GM21723 (cell line): ENCODE data around the gene PGM2L1.

Source experiments
- ATAC-seq: cut with Tn5 transposase; IDR thresholded peaks from one replicate; pipeline ENCODE4 v1.9.1; 2021; ENCODE audit warnings: mild to moderate bottlenecking, moderate library complexity; ENCODE audit not compliant: unreplicated experiment

Gene PGM2L1

GRCh38 chr11:74307434-74307833 is 90.8 kb downstream of the PGM2L1 start:
- no peak for ATAC-seq

- no peak for ATAC-seq
These were observed 91.6 kb downstream of the PGM2L1 start for GRCh38 chr11:74306435-74307175.

- ATAC-seq: no peak
These were observed 99.2 kb downstream of the PGM2L1 start for GRCh38 chr11:74299015-74299414.

GRCh38 chr11:74297484-74297883 is 100.7 kb downstream of the PGM2L1 start:
- no peak for ATAC-seq

DNA sequence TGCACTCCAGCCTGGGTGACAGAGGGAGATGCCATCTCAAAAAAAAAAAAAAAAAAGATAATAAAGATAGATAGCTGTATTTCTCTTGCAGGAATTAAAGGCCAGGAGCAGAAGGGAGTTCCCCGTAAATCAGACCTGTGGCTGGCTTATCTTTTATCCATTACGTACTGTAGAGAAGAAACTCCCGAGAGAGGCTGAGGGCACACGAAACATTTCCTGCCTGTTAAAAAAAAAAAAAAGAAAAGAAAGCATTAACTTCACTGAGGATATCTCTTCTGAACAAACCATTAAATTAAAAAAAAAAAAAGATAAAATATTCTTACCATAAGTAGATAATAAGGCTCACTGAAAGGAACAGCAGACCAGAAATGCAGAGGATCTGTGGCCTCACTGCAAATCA is 109.3 kb downstream of the PGM2L1 start:
- ATAC-seq: no peak

DNA sequence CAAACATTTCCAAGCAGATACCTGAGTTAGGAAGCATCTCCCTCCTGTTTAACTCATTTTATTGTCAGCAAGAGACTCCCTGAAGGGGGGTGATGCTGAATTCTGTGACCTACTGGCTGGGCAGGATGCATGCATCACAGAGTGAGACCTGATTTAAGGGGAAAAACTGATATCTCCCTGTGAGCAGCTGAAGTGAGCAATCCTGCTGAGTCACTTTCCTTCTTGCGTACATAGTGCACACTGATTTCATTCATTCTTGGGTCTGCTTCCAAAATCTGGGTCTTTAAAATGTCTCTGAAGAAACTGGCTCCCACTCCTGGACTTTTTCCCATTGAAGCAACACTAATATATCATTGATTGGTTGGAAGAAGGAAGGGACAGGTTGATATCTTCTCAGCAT is 110.1 kb downstream of the PGM2L1 start:
- no peak for ATAC-seq

DNA sequence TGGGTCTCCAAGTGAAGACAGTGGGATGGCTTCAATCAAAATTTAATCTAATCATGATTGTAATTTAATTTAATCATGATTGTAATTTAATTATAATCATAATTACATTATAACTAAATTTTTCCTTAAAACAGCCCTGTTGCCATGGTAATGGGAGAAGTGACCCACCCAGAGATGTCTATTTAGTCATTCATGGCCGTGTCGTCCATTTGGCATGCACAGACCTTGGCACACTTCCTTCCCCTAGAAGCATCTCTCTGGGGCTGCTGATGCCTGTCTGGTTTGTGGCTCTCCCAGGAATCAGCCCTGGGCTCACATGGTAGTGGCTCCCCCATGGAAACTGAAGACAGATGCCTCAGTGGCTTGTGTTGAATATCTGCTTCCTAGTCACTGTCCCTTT is 113.8 kb downstream of the PGM2L1 start:
- no peak for ATAC-seq

- no peak for ATAC-seq
These were observed 114.6 kb downstream of the PGM2L1 start for GRCh38 chr11:74283580-74284180.

DNA sequence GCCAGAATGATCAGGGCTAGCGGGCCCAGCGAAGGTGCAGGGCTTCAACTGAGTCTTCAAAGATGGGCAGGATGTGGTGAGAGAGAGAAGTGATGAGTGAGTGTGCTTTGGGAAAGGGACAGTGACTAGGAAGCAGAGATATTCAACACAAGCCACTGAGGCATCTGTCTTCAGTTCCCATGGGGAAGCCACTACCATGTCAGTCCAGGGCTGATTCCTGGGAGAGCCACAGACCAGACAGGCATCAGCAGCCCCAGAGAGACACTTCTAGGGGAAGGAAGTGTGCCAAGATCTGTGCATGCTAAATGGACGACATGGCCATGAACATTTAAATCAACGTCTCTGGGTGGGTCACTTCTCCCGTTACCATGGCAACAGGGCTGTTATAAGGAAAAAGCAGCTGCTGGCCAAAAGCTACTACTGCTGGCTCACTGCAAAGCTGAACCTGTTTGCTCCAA is 115.3 kb downstream of the PGM2L1 start:
- ATAC-seq: no peak

- ATAC-seq: no peak
These were observed 115.8 kb downstream of the PGM2L1 start for GRCh38 chr11:74282421-74282820.

DNA sequence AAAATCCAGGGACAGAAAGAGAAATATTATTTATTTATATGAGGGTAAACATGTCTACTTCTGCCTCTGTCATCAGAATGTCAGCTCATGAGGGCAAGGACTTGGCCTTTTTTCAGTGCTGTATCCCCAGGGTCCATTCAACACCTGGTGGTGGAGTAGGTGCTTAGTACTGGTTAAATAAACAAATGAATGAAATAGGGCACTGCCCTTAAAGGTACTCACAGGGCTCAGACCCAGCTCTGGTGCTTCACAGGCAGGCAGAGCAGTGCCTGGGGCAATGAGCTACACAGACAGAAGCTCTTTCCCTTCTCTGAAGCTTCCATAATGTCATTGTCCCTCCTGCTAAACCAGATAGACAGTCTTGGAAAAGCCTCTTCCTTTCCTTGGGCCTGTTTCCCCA is 117.7 kb downstream of the PGM2L1 start:
- no peak for ATAC-seq
